A549 (cell line): ENCODE measurements around the gene MB21D2. TPM values are rescaled to one million over a fixed set of nuclear protein-coding genes. Genes with fewer than 3 reads are reported as not detected.

Source experiments
- ATAC-seq, 2 experiments: fragments of 200-7000 bp in 1 of 2; fragments of >200 bp in 1 of 2; cut with Nextera tagmentation in 1 of 2; cut with Tn5 transposase in 1 of 2; 3 replicates each; pipeline versions ENCODE4 v1.8.0 to v1.9.1; 2018 to 2020; ENCODE audit warnings: mild to moderate bottlenecking in 1 of 2, moderate library complexity in 1 of 2
- CTCF ChIA-PET: fragments of 300-600 bp; sonication (Branson Sonifier 250); formaldehyde crosslinking; extraction: SDS; loops from one replicate; lab custom pipeline; 2021; ENCODE audit warnings: antibody characterized with exemption, inconsistent platforms; lab: Yijun Ruan, JAX
- POLR2A ChIA-PET: fragments of 350-600 bp; formaldehyde crosslinking; extraction: SDS; loops from one replicate; lab custom pipeline; 2021; ENCODE audit warnings: antibody characterized with exemption, inconsistent platforms; lab: Yijun Ruan, JAX
- DNase-seq, 2 experiments: peaks; one replicate each; pipeline versions ENCODE4 v3.0.0 to v3.0.0-alpha.2; 2011 to 2016; ENCODE audit warnings: low read depth in 1 of 2, low spot score in 1 of 2
- FAIRE-seq: peaks from 2 replicates; lab custom pipeline; 2011; peaks lifted over from hg19 to GRCh38; lab: Jason Lieb, UNC
- H3K27ac ChIP-seq, 2 experiments: fragments of >200 bp; sonication (Bioruptor Twin); formaldehyde crosslinking; 3 replicates each; pipeline ENCODE4 v1.5.1; 2016 to 2017
- H3K4me1 ChIP-seq: fragments of >200 bp; sonication (Bioruptor Twin); formaldehyde crosslinking; 3 replicates; pipeline ENCODE4 v1.6.1; 2016
- H3K4me2 ChIP-seq: fragments of >200 bp; sonication (Bioruptor Twin); formaldehyde crosslinking; 3 replicates; pipeline ENCODE4 v1.6.1; 2016
- H3K4me3 ChIP-seq: fragments of >200 bp; sonication (Bioruptor Twin); formaldehyde crosslinking; 3 replicates; pipeline ENCODE4 v1.5.1; 2016
- H3K9me3 ChIP-seq: fragments of >200 bp; sonication (Bioruptor Twin); formaldehyde crosslinking; 3 replicates; pipeline ENCODE4 v1.6.1; 2016
- CEBPB ChIP-seq, 2 experiments: fragments of >200 bp in 1 of 2; sonication (Bioruptor Twin) in 1 of 2; formaldehyde crosslinking in 1 of 2; IDR thresholded peaks; 2 replicates each; pipeline ENCODE4 v1.6.1; 2012 to 2016
- EHMT2 ChIP-seq: fragments of 200-600 bp; sonication (generic); IDR thresholded peaks from 2 replicates; pipeline ENCODE4 v1.6.1; 2016; ENCODE audit warnings: antibody characterized with exemption, low read depth, mild to moderate bottlenecking, moderate library complexity
- FOXS1 ChIP-seq: fragments of 250-450 bp; sonication (Bioruptor Pico); IDR thresholded peaks from 2 replicates; pipeline ENCODE4 v1.5.0; 2020; ENCODE audit warnings: mild to moderate bottlenecking, moderate library complexity
- GATA3 ChIP-seq: IDR thresholded peaks from 2 replicates; pipeline ENCODE4 v1.6.1; 2012; ENCODE audit warnings: borderline replicate concordance
- HOXA7 ChIP-seq: fragments of 250-450 bp; sonication (Bioruptor Pico); IDR thresholded peaks from 2 replicates; pipeline ENCODE4 v1.5.0; 2020; ENCODE audit warnings: mild to moderate bottlenecking, moderate library complexity
- HOXB13 ChIP-seq: fragments of 250-450 bp; sonication (Bioruptor Pico); IDR thresholded peaks from 2 replicates; pipeline ENCODE4 v1.5.0; 2020; ENCODE audit warnings: low read depth, mild to moderate bottlenecking, moderate library complexity
- HOXB5 ChIP-seq: fragments of 250-450 bp; sonication (Bioruptor Pico); IDR thresholded peaks from 2 replicates; pipeline ENCODE4 v1.5.0; 2020; ENCODE audit warnings: mild to moderate bottlenecking, moderate library complexity
- KDM1A ChIP-seq: fragments of 200-600 bp; sonication (generic); IDR thresholded peaks from 2 replicates; pipeline ENCODE4 v1.6.1; 2016; ENCODE audit warnings: low read depth, mild to moderate bottlenecking
- NFE2L2 ChIP-seq: fragments of 150-350 bp; conservative IDR thresholded peaks from 2 replicates; pipeline ENCODE4 v1.6.1; 2014; ENCODE audit warnings: low read length
- NR3C1 ChIP-seq: fragments of >200 bp; sonication (Bioruptor Twin); formaldehyde crosslinking; IDR thresholded peaks from 3 replicates; pipeline ENCODE4 v1.6.1; 2017
- PHF8 ChIP-seq: fragments of 200-600 bp; sonication (generic); IDR thresholded peaks from 2 replicates; pipeline ENCODE4 v1.6.1; 2016; ENCODE audit warnings: low read depth, mild to moderate bottlenecking, antibody characterized with exemption, moderate library complexity, borderline replicate concordance
- POLR2A ChIP-seq: IDR thresholded peaks from 2 replicates; pipeline ENCODE4 v1.6.1; 2012; ENCODE audit warnings: mild to moderate bottlenecking, low read length
- POLR2AphosphoS2 ChIP-seq: conservative IDR thresholded peaks from 2 replicates; pipeline ENCODE4 v1.6.1; 2012; ENCODE audit warnings: low read length, improper control_type of control experiment, inconsistent platforms
- RNF2 ChIP-seq: fragments of 200-600 bp; sonication (generic); IDR thresholded peaks from 2 replicates; pipeline ENCODE4 v1.6.1; 2016; ENCODE audit warnings: low read depth, mild to moderate bottlenecking, antibody characterized with exemption, moderate library complexity, borderline replicate concordance
- SREBF2 ChIP-seq: fragments of 450-650 bp; IDR thresholded peaks from 2 replicates; pipeline ENCODE4 v1.6.1; 2014; ENCODE audit warnings: mild to moderate bottlenecking, moderate library complexity
- ZNF302 ChIP-seq: fragments of 250-450 bp; sonication (Bioruptor Pico); IDR thresholded peaks from 2 replicates; pipeline ENCODE4 v1.9.0; 2021; ENCODE audit warnings: inconsistent platforms, mild to moderate bottlenecking, moderate library complexity
- WGBS: methylation state at CpG from one replicate; pipeline ENCODE4 v1.1.6; 2017; ENCODE audit errors: missing lambda C conversion rate; 5-methylcytosine and 5-hydroxymethylcytosine counted together
- polyA plus RNA-seq, 4 experiments: library from polyadenylated mRNA; depleted of rRNA in 3 of 4; stranded (reverse); fragments of >200 nt; fragmentation: RNase III in 1 of 4; extraction: RNeasy Plus Mini Kit Qiagen cat#74134 plus additional on column Dnase treatment in 1 of 4; gene quantifications; 2 replicates in 3 of 4; 3 replicates in 1 of 4; pipeline ENCODE4 v1.2.3, GENCODE V29; 2011 to 2017
- TF ChIP-seq, protein P1 (sequence below): fragments of >200 bp; sonication (Bioruptor Twin); formaldehyde crosslinking; IDR thresholded peaks from 2 replicates; pipeline ENCODE4 v1.6.1; 2016
- TF ChIP-seq, protein P2 (sequence below): fragments of >200 bp; sonication (Bioruptor Twin); formaldehyde crosslinking; IDR thresholded peaks from 3 replicates; pipeline ENCODE4 v1.6.1; 2016
- TF ChIP-seq, protein P3 (sequence below): fragments of 200-600 bp; sonication (generic); IDR thresholded peaks from 2 replicates; pipeline ENCODE4 v1.6.1; 2016; ENCODE audit warnings: antibody characterized with exemption, mild to moderate bottlenecking, moderate library complexity

Gene MB21D2
- polyA plus RNA-seq, 2 of the 4 experiments (the other 2 are of a cell fraction), result 4.8 to 7.5 TPM

DNA sequence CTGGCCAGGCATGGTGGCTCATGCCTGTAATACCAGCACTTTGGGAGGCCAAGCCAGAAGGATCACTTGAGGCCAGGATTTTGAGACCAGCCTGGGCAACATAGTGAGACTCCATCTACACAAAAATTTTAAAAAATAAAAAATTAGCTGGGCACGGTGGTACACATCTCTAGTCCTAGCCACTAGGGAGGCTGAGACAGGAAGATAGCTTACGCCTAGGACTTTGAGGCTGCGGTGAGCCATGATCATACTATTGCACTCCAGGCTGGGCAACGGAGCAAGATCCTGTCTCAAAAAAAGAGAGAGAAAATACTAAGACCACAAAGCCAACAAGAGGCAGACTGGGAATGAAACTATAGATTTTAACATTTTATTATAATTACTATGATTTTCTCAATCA is 4.1 kb downstream of the MB21D2 start:
- CTCF ChIA-PET, result interaction anchor here (1.5 to 3.0 kb wide), 2 partner anchors 97 to 111 kb away, joined by 3 to 22 read pairs; no protein-coding TSS in a partner anchor
- ATAC-seq (no peak), DNase-seq (no peak), FAIRE-seq (no peak)
- POLR2A ChIA-PET, result no interaction called here
- Histone ChIP-seq H3K4me3 (no peak overlapping the region), H3K9me3 (no peaks in the 10 kb centered on the region), H3K4me2 (no peak overlapping the region), H3K27ac (no peak overlapping the region), H3K4me1 (peaks cover 28% of the 10 kb centered on the region)
- WGBS, result 85% methylated on average over 4 of the region's 4 CpGs
- no peak for TF ChIP-seq CEBPB (IDR thresholded peaks at IDR 0.05)
- no peak for TF ChIP-seq PHF8
- TF ChIP-seq, protein P1, sequence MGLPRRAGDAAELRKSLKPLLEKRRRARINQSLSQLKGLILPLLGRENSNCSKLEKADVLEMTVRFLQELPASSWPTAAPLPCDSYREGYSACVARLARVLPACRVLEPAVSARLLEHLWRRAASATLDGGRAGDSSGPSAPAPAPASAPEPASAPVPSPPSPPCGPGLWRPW, result no peak
- TF ChIP-seq RNF2, result no peak
- TF ChIP-seq NFE2L2, result no peak
- no peak for TF ChIP-seq KDM1A
- TF ChIP-seq NR3C1, result no peak
- no peak for TF ChIP-seq POLR2AphosphoS2
- TF ChIP-seq SREBF2, result no peak
- TF ChIP-seq HOXB13 (CRISPR knock-in tag), result no peak
- no peak for TF ChIP-seq FOXS1
- TF ChIP-seq HOXB5 (CRISPR knock-in tag), result no peak
- no peak for TF ChIP-seq HOXA7 (CRISPR knock-in tag)
- TF ChIP-seq EHMT2, result no peak
- no peak for TF ChIP-seq GATA3
- TF ChIP-seq ZNF302, result no peak
- TF ChIP-seq, protein P2, sequence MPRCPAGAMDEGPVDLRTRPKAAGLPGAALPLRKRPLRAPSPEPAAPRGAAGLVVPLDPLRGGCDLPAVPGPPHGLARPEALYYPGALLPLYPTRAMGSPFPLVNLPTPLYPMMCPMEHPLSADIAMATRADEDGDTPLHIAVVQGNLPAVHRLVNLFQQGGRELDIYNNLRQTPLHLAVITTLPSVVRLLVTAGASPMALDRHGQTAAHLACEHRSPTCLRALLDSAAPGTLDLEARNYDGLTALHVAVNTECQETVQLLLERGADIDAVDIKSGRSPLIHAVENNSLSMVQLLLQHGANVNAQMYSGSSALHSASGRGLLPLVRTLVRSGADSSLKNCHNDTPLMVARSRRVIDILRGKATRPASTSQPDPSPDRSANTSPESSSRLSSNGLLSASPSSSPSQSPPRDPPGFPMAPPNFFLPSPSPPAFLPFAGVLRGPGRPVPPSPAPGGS, result no peak

DNA sequence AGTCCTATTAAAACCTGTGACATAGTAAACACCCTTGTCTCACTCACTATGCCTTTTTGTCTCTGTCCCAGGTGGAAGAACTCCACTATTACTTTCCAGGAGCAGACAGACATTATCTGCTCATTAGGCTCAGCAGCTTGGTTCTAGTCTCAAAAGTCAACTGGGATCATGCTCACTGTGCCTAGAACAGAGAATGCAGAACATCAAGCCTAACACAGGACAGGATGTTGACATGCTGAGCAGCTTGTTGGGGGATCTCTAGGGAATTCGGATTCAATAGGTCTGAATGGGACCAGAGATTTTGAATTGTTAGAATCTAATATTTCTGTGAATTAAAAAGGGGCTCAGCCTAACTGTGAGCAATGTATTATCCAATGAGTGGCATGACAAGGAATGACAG is 6.4 kb downstream of the MB21D2 start:
- 100% methylated on average over 1 of the region's 1 CpG for WGBS
- no peak for ATAC-seq
- no peak for FAIRE-seq

More for the DNA sequence above, 6.4 kb downstream of the MB21D2 start:
- Histone ChIP-seq H3K4me2 (no peak overlapping the region), H3K9me3 (no peaks in the 10 kb centered on the region), H3K4me1 (peaks cover 39% of the 10 kb centered on the region), H3K4me3 (no peak overlapping the region), H3K27ac (no peak overlapping the region)
- DNase-seq, result no peak
- no peak for TF ChIP-seq NFE2L2
- TF ChIP-seq, protein P3, sequence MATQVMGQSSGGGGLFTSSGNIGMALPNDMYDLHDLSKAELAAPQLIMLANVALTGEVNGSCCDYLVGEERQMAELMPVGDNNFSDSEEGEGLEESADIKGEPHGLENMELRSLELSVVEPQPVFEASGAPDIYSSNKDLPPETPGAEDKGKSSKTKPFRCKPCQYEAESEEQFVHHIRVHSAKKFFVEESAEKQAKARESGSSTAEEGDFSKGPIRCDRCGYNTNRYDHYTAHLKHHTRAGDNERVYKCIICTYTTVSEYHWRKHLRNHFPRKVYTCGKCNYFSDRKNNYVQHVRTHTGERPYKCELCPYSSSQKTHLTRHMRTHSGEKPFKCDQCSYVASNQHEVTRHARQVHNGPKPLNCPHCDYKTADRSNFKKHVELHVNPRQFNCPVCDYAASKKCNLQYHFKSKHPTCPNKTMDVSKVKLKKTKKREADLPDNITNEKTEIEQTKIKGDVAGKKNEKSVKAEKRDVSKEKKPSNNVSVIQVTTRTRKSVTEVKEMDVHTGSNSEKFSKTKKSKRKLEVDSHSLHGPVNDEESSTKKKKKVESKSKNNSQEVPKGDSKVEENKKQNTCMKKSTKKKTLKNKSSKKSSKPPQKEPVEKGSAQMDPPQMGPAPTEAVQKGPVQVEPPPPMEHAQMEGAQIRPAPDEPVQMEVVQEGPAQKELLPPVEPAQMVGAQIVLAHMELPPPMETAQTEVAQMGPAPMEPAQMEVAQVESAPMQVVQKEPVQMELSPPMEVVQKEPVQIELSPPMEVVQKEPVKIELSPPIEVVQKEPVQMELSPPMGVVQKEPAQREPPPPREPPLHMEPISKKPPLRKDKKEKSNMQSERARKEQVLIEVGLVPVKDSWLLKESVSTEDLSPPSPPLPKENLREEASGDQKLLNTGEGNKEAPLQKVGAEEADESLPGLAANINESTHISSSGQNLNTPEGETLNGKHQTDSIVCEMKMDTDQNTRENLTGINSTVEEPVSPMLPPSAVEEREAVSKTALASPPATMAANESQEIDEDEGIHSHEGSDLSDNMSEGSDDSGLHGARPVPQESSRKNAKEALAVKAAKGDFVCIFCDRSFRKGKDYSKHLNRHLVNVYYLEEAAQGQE, result no peak
- TF ChIP-seq POLR2A, result no peak
- POLR2A ChIA-PET, result no interaction called here
- CTCF ChIA-PET, result interaction anchor here (0.8 to 1.4 kb wide), 2 partner anchors 94 to 130 kb away, joined by 3 to 4 read pairs; no protein-coding TSS in a partner anchor
